H9 (cell line): Measurements from ENCODE around the gene ZC3H7B. TPM values are rescaled to one million over a fixed set of nuclear protein-coding genes. Genes with fewer than 3 reads are reported as not detected.

ENCODE experiments used
- DNase-seq: peaks from one replicate; pipeline ENCODE4 v3.0.0-alpha.2; 2017
- H2AFZ ChIP-seq: one replicate; pipeline ENCODE4 v1.6.1; 2013; ENCODE audit warnings: mild to moderate bottlenecking, low read length, control low read depth, moderate library complexity
- H2AK5ac ChIP-seq: 2 replicates; pipeline ENCODE4 v1.6.1; 2013; ENCODE audit warnings: low read length, control low read depth, mixed read lengths; ENCODE audit not compliant: insufficient read length
- H2BK120ac ChIP-seq: one replicate; pipeline ENCODE4 v1.6.1; 2013; ENCODE audit warnings: low read depth, mild to moderate bottlenecking, low read length, control low read depth, inconsistent platforms; ENCODE audit not compliant: poor library complexity, severe bottlenecking
- H2BK12ac ChIP-seq: 2 replicates; pipeline ENCODE4 v1.6.1; 2013; ENCODE audit warnings: low read length, control low read depth, mixed read lengths, low read depth; ENCODE audit not compliant: insufficient read length
- H2BK15ac ChIP-seq: 2 replicates; pipeline ENCODE4 v1.6.1; 2013; ENCODE audit warnings: low read depth, low read length, control low read depth
- H2BK20ac ChIP-seq: one replicate; pipeline ENCODE4 v1.6.1; 2013; ENCODE audit warnings: low read depth, mild to moderate bottlenecking, low read length, control low read depth, inconsistent platforms; ENCODE audit not compliant: poor library complexity, severe bottlenecking
- H2BK5ac ChIP-seq: 2 replicates; pipeline ENCODE4 v1.6.1; 2013; ENCODE audit warnings: low read length, control low read depth, mixed read lengths; ENCODE audit not compliant: insufficient read length
- H3K14ac ChIP-seq: 2 replicates; pipeline ENCODE4 v1.6.1; 2013; ENCODE audit warnings: low read length, control low read depth; ENCODE audit not compliant: insufficient read depth
- H3K18ac ChIP-seq: 2 replicates; pipeline ENCODE4 v1.6.1; 2013; ENCODE audit warnings: low read depth, mild to moderate bottlenecking, mixed read lengths, low read length, control low read depth; ENCODE audit not compliant: insufficient read length
- H3K23ac ChIP-seq: 2 replicates; pipeline ENCODE4 v1.6.1; 2013; ENCODE audit warnings: low read length, control low read depth, mixed read lengths, low read depth; ENCODE audit not compliant: insufficient read length
- H3K23me2 ChIP-seq: 2 replicates; pipeline ENCODE4 v1.6.1; 2013; ENCODE audit warnings: low read depth, mild to moderate bottlenecking, mixed read lengths, low read length, control low read depth; ENCODE audit not compliant: insufficient read length, poor library complexity, severe bottlenecking
- H3K27ac ChIP-seq: 2 replicates; pipeline ENCODE4 v1.5.1; 2013; ENCODE audit warnings: low read length, control low read depth, mixed read lengths, low read depth; ENCODE audit not compliant: insufficient read length
- H3K27me3 ChIP-seq: 2 replicates; pipeline ENCODE4 v1.6.1; 2013; ENCODE audit warnings: low read length, control low read depth, inconsistent platforms; ENCODE audit not compliant: insufficient read depth
- H3K4ac ChIP-seq: 2 replicates; pipeline ENCODE4 v1.6.1; 2013; ENCODE audit warnings: low read depth, mild to moderate bottlenecking, control low read depth, inconsistent platforms, low read length, moderate library complexity
- H3K4me1 ChIP-seq: 2 replicates; pipeline ENCODE4 v1.6.1; 2013; ENCODE audit warnings: low read length, control low read depth, inconsistent platforms; ENCODE audit not compliant: insufficient read depth
- H3K4me2 ChIP-seq: 2 replicates; pipeline ENCODE4 v1.6.1; 2013; ENCODE audit warnings: low read length, control low read depth, mixed read lengths; ENCODE audit not compliant: insufficient read length, insufficient read depth
- H3K56ac ChIP-seq: 2 replicates; pipeline ENCODE4 v1.6.1; 2013; ENCODE audit warnings: low read depth, mild to moderate bottlenecking, mixed read lengths, low read length, control low read depth; ENCODE audit not compliant: insufficient read length
- H3K79me1 ChIP-seq: 2 replicates; pipeline ENCODE4 v1.6.1; 2013; ENCODE audit warnings: low read depth, mild to moderate bottlenecking, moderate library complexity, low read length, control low read depth, inconsistent platforms; ENCODE audit not compliant: insufficient read depth, poor library complexity, severe bottlenecking
- H3K79me2 ChIP-seq: 2 replicates; pipeline ENCODE4 v1.6.1; 2013; ENCODE audit warnings: low read length, control low read depth, inconsistent platforms; ENCODE audit not compliant: insufficient read depth
- H3K9ac ChIP-seq: 2 replicates; pipeline ENCODE4 v1.6.1; 2013; ENCODE audit warnings: low read length, control low read depth, mixed read lengths; ENCODE audit not compliant: insufficient read length; ENCODE audit errors: extremely low read depth
- H3K9me3 ChIP-seq: one replicate; pipeline ENCODE4 v1.6.1; 2013; ENCODE audit warnings: low read depth, low read length, inconsistent platforms; ENCODE audit not compliant: control insufficient read depth
- H3T11ph ChIP-seq: one replicate; pipeline ENCODE4 v1.6.1; 2013; ENCODE audit warnings: mild to moderate bottlenecking, low read length, control low read depth, inconsistent platforms
- H4K20me1 ChIP-seq: one replicate; pipeline ENCODE4 v1.6.1; 2013; ENCODE audit not compliant: control insufficient read depth, insufficient read length, insufficient read depth
- H4K5ac ChIP-seq: 2 replicates; pipeline ENCODE4 v1.6.1; 2013; ENCODE audit warnings: low read depth, mild to moderate bottlenecking, mixed read lengths, low read length, control low read depth; ENCODE audit not compliant: insufficient read length
- H4K8ac ChIP-seq: replicated peaks from 2 replicates; pipeline ENCODE4 v1.6.1; 2013; ENCODE audit warnings: low read length, control low read depth, mixed read lengths, low read depth; ENCODE audit not compliant: insufficient read length
- H4K91ac ChIP-seq: 2 replicates; pipeline ENCODE4 v1.6.1; 2013; ENCODE audit warnings: low read depth, mild to moderate bottlenecking, moderate library complexity, mixed read lengths, low read length, control low read depth; ENCODE audit not compliant: insufficient read length
- H3K27ac Mint-ChIP-seq, 3 experiments: 2 replicates in 2 of 3; 3 replicates in 1 of 3; pipeline ENCODE4 v1.8.0; 2020 to 2021; ENCODE audit warnings: mixed read lengths in 3 of 3, mild to moderate bottlenecking in 1 of 3, moderate library complexity in 1 of 3
- H3K27me3 Mint-ChIP-seq: 2 replicates; pipeline ENCODE4 v1.8.0; 2021; ENCODE audit warnings: low read depth, mild to moderate bottlenecking, moderate library complexity, mixed read lengths
- H3K36me3 Mint-ChIP-seq, 3 experiments: 2 replicates in 2 of 3; 3 replicates in 1 of 3; pipeline ENCODE4 v1.8.0; 2020 to 2021; ENCODE audit warnings: low read depth in 3 of 3, mixed read lengths in 3 of 3; ENCODE audit not compliant: insufficient read depth in 1 of 3
- H3K4me1 Mint-ChIP-seq, 2 experiments: 2 replicates each; pipeline ENCODE4 v1.8.0; 2020; ENCODE audit warnings: mixed read lengths in 2 of 2
- H3K4me3 Mint-ChIP-seq, 2 experiments: 2 replicates in 1 of 2; 3 replicates in 1 of 2; pipeline ENCODE4 v1.8.0; 2020 to 2021; ENCODE audit warnings: mild to moderate bottlenecking in 2 of 2, mixed read lengths in 2 of 2, moderate library complexity in 1 of 2
- H3K9me3 Mint-ChIP-seq, 2 experiments: 2 replicates in 1 of 2; 3 replicates in 1 of 2; pipeline ENCODE4 v1.8.0; 2020; ENCODE audit warnings: mild to moderate bottlenecking in 2 of 2, mixed read lengths in 2 of 2, moderate library complexity in 1 of 2
- WGBS: extraction: QIAGEN DNeasy Blood & Tissue Kit; methylation state at CpG from one replicate; pipeline ENCODE4 v1.1.7; 2013; ENCODE audit warnings: missing lambda C conversion rate, low lambda C conversion rate, mixed read lengths; ENCODE audit not compliant: insufficient read length; ENCODE audit errors: extremely low coverage; 5-methylcytosine and 5-hydroxymethylcytosine counted together
- total RNA-seq: library from RNA; stranded (reverse); gene quantifications from 2 replicates; pipeline ENCODE4 v1.2.1, GENCODE V29; 2021
- TF ChIP-seq, protein P1 (sequence below): fragments of 200-600 bp; sonication (generic); conservative IDR thresholded peaks from 3 replicates; pipeline ENCODE4 v1.8.0; 2021; ENCODE audit warnings: antibody characterized with exemption, mild to moderate bottlenecking

ZC3H7B gene
- total RNA-seq, 1 experiment from 2014 or later: 69.3 TPM

DNA sequence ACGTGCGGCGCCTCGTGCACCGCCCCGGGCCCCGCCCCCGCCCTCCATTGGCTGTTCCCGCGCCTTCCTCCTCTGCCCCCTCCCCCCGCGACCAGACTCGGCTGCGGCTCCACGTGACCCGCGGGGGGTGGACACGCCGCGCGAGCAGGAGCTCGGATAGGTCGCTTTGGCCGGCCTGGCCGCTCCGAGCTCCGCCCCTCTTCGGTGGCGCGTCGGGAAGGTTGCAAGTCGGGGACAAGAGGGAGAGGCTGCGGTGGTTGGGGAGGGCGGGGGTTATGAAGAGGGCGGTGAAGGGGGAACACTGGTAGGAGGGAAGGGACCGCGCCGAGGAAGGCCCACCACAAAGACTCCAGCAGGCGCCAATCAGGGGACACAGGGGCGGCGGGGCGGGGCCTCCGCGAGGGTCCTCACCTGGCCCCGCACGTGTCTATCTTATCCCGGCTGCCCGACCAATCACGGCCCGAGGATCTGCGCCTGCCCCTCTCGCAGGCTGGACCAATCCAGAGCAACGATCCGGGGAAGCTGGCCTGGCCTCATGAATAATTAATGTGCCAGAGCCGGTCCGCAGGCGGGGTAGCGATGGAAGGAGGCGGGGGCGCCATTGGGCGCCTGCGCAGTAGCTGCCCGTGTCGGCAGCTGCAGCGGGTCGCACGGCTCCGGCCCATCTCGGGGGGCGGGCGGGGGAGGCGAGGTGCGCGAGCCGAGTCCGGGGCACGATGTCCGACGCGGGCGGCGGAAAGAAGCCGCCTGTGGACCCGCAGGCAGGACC lies 80.2 kb downstream of the ZC3H7B start, which contains the start of gene TEF:
Gene TEF, plus strand, starts transcription at position 614 of the 769 bp plus-strand sequence. Its CDS starts 103 bp downstream, at position 717.
- no peaks in the 10 kb centered on the region for H4K20me1 ChIP-seq
- H2BK15ac ChIP-seq: 0 out of 2 replicates have a peak within 1 kb of the TSS, but pooled peaks have one; percentile 1
- no peaks in the 10 kb centered on the region for H3K9me3 ChIP-seq
- no peak within 1 kb of the TSS for H3K56ac ChIP-seq
- H3K4me2 ChIP-seq: peak within 1 kb of the TSS; percentile 92
- H2BK120ac ChIP-seq: no peak within 1 kb of the TSS
- peak within 1 kb of the TSS; percentile 78 to 90 for H3K4me3 Mint-ChIP-seq
- no peaks in the 10 kb centered on the region for H3K36me3 Mint-ChIP-seq
- H3K23ac ChIP-seq: no peak within 1 kb of the TSS
- H3K14ac ChIP-seq: peak within 1 kb of the TSS; percentile 79
- peaks cover 1% of the 10 kb centered on the region for H3K27me3 Mint-ChIP-seq
- peaks cover 24 to 25% of the 10 kb centered on the region in 2 experiments for H3K4me1 Mint-ChIP-seq
- H3K79me1 ChIP-seq: no peaks in the 10 kb centered on the region
- H3K79me2 ChIP-seq: no peaks in the 10 kb centered on the region
- H3K9me3 Mint-ChIP-seq: no peaks in the 10 kb centered on the region; a peak in 1 of 5 replicates
- H2AFZ ChIP-seq: no peak within 1 kb of the TSS
- H4K8ac ChIP-seq: no peak within 1 kb of the TSS
- no peak within 1 kb of the TSS for H3K4ac ChIP-seq
- no peak within 1 kb of the TSS for H3T11ph ChIP-seq
- no peak within 1 kb of the TSS for H2AK5ac ChIP-seq
- no peak within 1 kb of the TSS for H3K27ac ChIP-seq
- no peaks in the 10 kb centered on the region for H3K27me3 ChIP-seq
- H4K91ac ChIP-seq: no peak within 1 kb of the TSS
- H3K18ac ChIP-seq: peak within 1 kb of the TSS; percentile 93
- no CpG with 5 or more reads among the region's 84 CpGs for WGBS
- TF ChIP-seq, protein P1, sequence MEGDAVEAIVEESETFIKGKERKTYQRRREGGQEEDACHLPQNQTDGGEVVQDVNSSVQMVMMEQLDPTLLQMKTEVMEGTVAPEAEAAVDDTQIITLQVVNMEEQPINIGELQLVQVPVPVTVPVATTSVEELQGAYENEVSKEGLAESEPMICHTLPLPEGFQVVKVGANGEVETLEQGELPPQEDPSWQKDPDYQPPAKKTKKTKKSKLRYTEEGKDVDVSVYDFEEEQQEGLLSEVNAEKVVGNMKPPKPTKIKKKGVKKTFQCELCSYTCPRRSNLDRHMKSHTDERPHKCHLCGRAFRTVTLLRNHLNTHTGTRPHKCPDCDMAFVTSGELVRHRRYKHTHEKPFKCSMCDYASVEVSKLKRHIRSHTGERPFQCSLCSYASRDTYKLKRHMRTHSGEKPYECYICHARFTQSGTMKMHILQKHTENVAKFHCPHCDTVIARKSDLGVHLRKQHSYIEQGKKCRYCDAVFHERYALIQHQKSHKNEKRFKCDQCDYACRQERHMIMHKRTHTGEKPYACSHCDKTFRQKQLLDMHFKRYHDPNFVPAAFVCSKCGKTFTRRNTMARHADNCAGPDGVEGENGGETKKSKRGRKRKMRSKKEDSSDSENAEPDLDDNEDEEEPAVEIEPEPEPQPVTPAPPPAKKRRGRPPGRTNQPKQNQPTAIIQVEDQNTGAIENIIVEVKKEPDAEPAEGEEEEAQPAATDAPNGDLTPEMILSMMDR: no peak
- DNase-seq: peak; percentile 100
- peak within 1 kb of the TSS; percentile 98 to 100 (median 99) for H3K27ac Mint-ChIP-seq
- H3K4me1 ChIP-seq: no peaks in the 10 kb centered on the region
- peak within 1 kb of the TSS; percentile 29 for H4K5ac ChIP-seq
- H2BK5ac ChIP-seq: no peak within 1 kb of the TSS
- H3K9ac ChIP-seq: peak within 1 kb of the TSS; percentile 45
- H2BK20ac ChIP-seq: no peak within 1 kb of the TSS
- H3K23me2 ChIP-seq: peaks cover 12% of the 10 kb centered on the region
- H2BK12ac ChIP-seq: no peak within 1 kb of the TSS
